A549 treated with Mapracorat at 1 μM for 4 hours (cell line): ENCODE measurements around the gene ARL14. TPM values are rescaled to one million over a fixed set of nuclear protein-coding genes. Genes with fewer than 3 reads are reported as not detected.

Experiments
- total RNA-seq: library from RNA; stranded (reverse); fragments of 200-300 nt; extraction: Qiagen RNA extraction; gene quantifications from 5 replicates; pipeline ENCODE4 v1.2.3, GENCODE V29; 2022

The ARL14 gene
- total RNA-seq = 0.22 to 0.58 TPM (median 0.40 TPM) in 5 replicates

GRCh38 chr3:160676547-160677303, at the start of gene ARL14:
Gene ARL14, plus strand, starts transcription at chr3:160677160. Its CDS starts 187 bp downstream, at chr3:160677347.

Other genes with a start within 250 kb of the ARL14 start
- gene TRIM59, start 227.4 kb upstream of the ARL14 start, total RNA-seq = 7.2 to 10.0 TPM (median 8.9 TPM) in 5 replicates
- 28.9 to 31.6 TPM (median 30.3 TPM) in 5 replicates for gene KPNA4, start 111.6 kb upstream of the ARL14 start, total RNA-seq
- 0.42 to 0.78 TPM (median 0.59 TPM) in 5 replicates for gene PPM1L, start 79.1 kb downstream of the ARL14 start, total RNA-seq